Measurements from ENCODE around the gene RASAL2. TPM values are rescaled to one million over a fixed set of nuclear protein-coding genes. Genes with fewer than 3 reads are reported as not detected.

RASAL2 gene
- total RNA-seq, 3 donors from 2014 or later (not counting 1 experiment from before 2014, with no cell fraction given), result 0.16 to 0.23 TPM; not detected in 1

GRCh38 chr1:178361847-178362246, 267.9 kb downstream of the RASAL2 start:
- TF ChIP-seq CTCF (IDR thresholded peaks at IDR 0.05), result no peak
- WGBS (ENCODE audit: insufficient coverage), result 94% methylated on average over 5 of the region's 6 CpGs
- Mint-ChIP-seq H3K9me3 (no peaks in the 10 kb centered on the region), H3K27me3 (ENCODE audit: low read depth in 2 of 2) (no peaks in the 10 kb centered on the region), H3K4me1 (no peaks in the 10 kb centered on the region), H3K36me3 (no peaks in the 10 kb centered on the region), H3K27ac (no peak overlapping the region), H3K4me3 (no peak overlapping the region)
- Histone ChIP-seq H3K4me3 (ENCODE audit: low read length) (no peak overlapping the region), H3K9me3 (ENCODE audit: control insufficient read depth, insufficient read depth, low read length) (no peaks in the 10 kb centered on the region), H3K4me1 (ENCODE audit: control insufficient read depth, insufficient read depth, low read length) (no peaks in the 10 kb centered on the region), H3K27ac (ENCODE audit: low read length) (no peak overlapping the region), H3K36me3 (ENCODE audit: control insufficient read depth, insufficient read depth, low read length) (no peaks in the 10 kb centered on the region), H3K27me3 (ENCODE audit: control insufficient read depth, insufficient read depth, low read length) (no peaks in the 10 kb centered on the region)
- intact Hi-C loops (cut with micrococcal nuclease), result no loop called here
- no peak for DNase-seq
- no peak for ATAC-seq

- no peak for TF ChIP-seq CTCF (IDR thresholded peaks at IDR 0.05)
- 87% methylated on average over 3 of the region's 4 CpGs for WGBS (ENCODE audit: insufficient coverage)
- Mint-ChIP-seq H3K36me3 (no peaks in the 10 kb centered on the region), H3K4me3 (no peak overlapping the region), H3K27me3 (ENCODE audit: low read depth in 2 of 2) (no peaks in the 10 kb centered on the region), H3K27ac (no peak overlapping the region), H3K4me1 (no peaks in the 10 kb centered on the region), H3K9me3 (no peaks in the 10 kb centered on the region)
- H3K4me1 ChIP-seq (ENCODE audit: control insufficient read depth, insufficient read depth, low read length), result no peaks in the 10 kb centered on the region
- intact Hi-C loops (cut with micrococcal nuclease), result no loop called here
- H3K27me3 ChIP-seq (ENCODE audit: control insufficient read depth, insufficient read depth, low read length), result no peaks in the 10 kb centered on the region
- no peak for ATAC-seq
- H3K36me3 ChIP-seq (ENCODE audit: control insufficient read depth, insufficient read depth, low read length), result no peaks in the 10 kb centered on the region
- H3K9me3 ChIP-seq (ENCODE audit: control insufficient read depth, insufficient read depth, low read length), result no peaks in the 10 kb centered on the region
- H3K27ac ChIP-seq (ENCODE audit: low read length), result no peak overlapping the region
- DNase-seq, result no peak
- H3K4me3 ChIP-seq (ENCODE audit: low read length), result no peak overlapping the region
Observed at GRCh38 chr1:178362747-178363146, 268.8 kb downstream of the RASAL2 start.

GRCh38 chr1:178364782-178365181, 270.9 kb downstream of the RASAL2 start:
- intact Hi-C loops (cut with micrococcal nuclease), result no loop called here
- WGBS (ENCODE audit: insufficient coverage), result no CpG with 5 or more reads among the region's 1 CpG
- Histone ChIP-seq H3K36me3 (ENCODE audit: control insufficient read depth, insufficient read depth, low read length) (no peaks in the 10 kb centered on the region), H3K4me3 (ENCODE audit: low read length) (no peak overlapping the region), H3K27ac (ENCODE audit: low read length) (no peak overlapping the region), H3K4me1 (ENCODE audit: control insufficient read depth, insufficient read depth, low read length) (no peaks in the 10 kb centered on the region), H3K9me3 (ENCODE audit: control insufficient read depth, insufficient read depth, low read length) (no peaks in the 10 kb centered on the region), H3K27me3 (ENCODE audit: control insufficient read depth, insufficient read depth, low read length) (no peaks in the 10 kb centered on the region)
- H3K4me3 Mint-ChIP-seq, result no peak overlapping the region
- ATAC-seq (no peak), DNase-seq (no peak)
- no peak for TF ChIP-seq CTCF (IDR thresholded peaks at IDR 0.05)
- no peaks in the 10 kb centered on the region for H3K9me3 Mint-ChIP-seq
- no peak overlapping the region for H3K27ac Mint-ChIP-seq
- no peaks in the 10 kb centered on the region for H3K4me1 Mint-ChIP-seq
- no peaks in the 10 kb centered on the region for H3K36me3 Mint-ChIP-seq
- H3K27me3 Mint-ChIP-seq (ENCODE audit: low read depth in 2 of 2), result peaks cover 0 to 2% of the 10 kb centered on the region in 2 donors

- no peaks in the 10 kb centered on the region for H3K4me1 Mint-ChIP-seq
- H3K36me3 Mint-ChIP-seq, result no peaks in the 10 kb centered on the region
- H3K4me1 ChIP-seq (ENCODE audit: control insufficient read depth, insufficient read depth, low read length), result no peaks in the 10 kb centered on the region
- DNase-seq, result no peak
- H3K4me3 ChIP-seq (ENCODE audit: low read length), result no peak overlapping the region
- intact Hi-C loops (cut with micrococcal nuclease), result no loop called here
- no peak overlapping the region for H3K27ac ChIP-seq (ENCODE audit: low read length)
- H3K9me3 ChIP-seq (ENCODE audit: control insufficient read depth, insufficient read depth, low read length), result no peaks in the 10 kb centered on the region
- no peaks in the 10 kb centered on the region for H3K9me3 Mint-ChIP-seq
- H3K27me3 ChIP-seq (ENCODE audit: control insufficient read depth, insufficient read depth, low read length), result no peaks in the 10 kb centered on the region
- H3K27ac Mint-ChIP-seq, result no peak overlapping the region
- H3K4me3 Mint-ChIP-seq, result no peak overlapping the region
- no peaks in the 10 kb centered on the region for H3K36me3 ChIP-seq (ENCODE audit: control insufficient read depth, insufficient read depth, low read length)
- no peak for ATAC-seq
- peaks cover 0 to 12% of the 10 kb centered on the region in 2 donors for H3K27me3 Mint-ChIP-seq (ENCODE audit: low read depth in 2 of 2)
- TF ChIP-seq CTCF (IDR thresholded peaks at IDR 0.05), result no peak
Observed at GRCh38 chr1:178367151-178367550, 273.2 kb downstream of the RASAL2 start.

Data from natural killer cell (primary cell).